H1 (cell line): Measurements from ENCODE around the gene TNS3. TPM values are rescaled to one million over a fixed set of nuclear protein-coding genes. Genes with fewer than 3 reads are reported as not detected.

Experiments
- BCL11A ChIP-seq, 2 experiments: IDR thresholded peaks; one replicate each; pipeline ENCODE4 v1.6.1; 2011; ENCODE audit warnings: low read depth in 2 of 2, low read length in 2 of 2, mild to moderate bottlenecking in 2 of 2
- FOSL1 ChIP-seq: IDR thresholded peaks from 2 replicates; pipeline ENCODE4 v1.6.1; 2011; ENCODE audit warnings: mild to moderate bottlenecking, low read depth, low read length, moderate library complexity; ENCODE audit not compliant: insufficient read depth
- GABPA ChIP-seq: IDR thresholded peaks from 2 replicates; pipeline ENCODE4 v1.6.1; 2011; ENCODE audit warnings: mild to moderate bottlenecking, low read length, moderate library complexity, borderline replicate concordance; ENCODE audit not compliant: insufficient read depth
- HDAC2 ChIP-seq, 2 experiments: fragments of 300-600 bp in 1 of 2; sonication (generic) in 1 of 2; IDR thresholded peaks; 2 replicates each; pipeline ENCODE4 v1.6.1; 2011 to 2012; ENCODE audit warnings: low read depth in 2 of 2, low read length in 2 of 2, mild to moderate bottlenecking in 2 of 2, moderate library complexity in 2 of 2, borderline replicate concordance in 1 of 2, inconsistent platforms in 1 of 2
- JUN ChIP-seq: IDR thresholded peaks from 2 replicates; pipeline ENCODE4 v1.6.1; 2011; ENCODE audit warnings: low read depth, mild to moderate bottlenecking, improper control_type of control experiment, low read length
- KDM1A ChIP-seq: fragments of 200-600, 300-600 bp; sonication (generic); IDR thresholded peaks from 2 replicates; pipeline ENCODE4 v1.7.1; 2016; ENCODE audit warnings: mild to moderate bottlenecking, low read length, borderline replicate concordance
- MAFK ChIP-seq: IDR thresholded peaks from 2 replicates; pipeline ENCODE4 v1.6.1; 2012; ENCODE audit warnings: low read depth, mild to moderate bottlenecking, improper control_type of control experiment, low read length
- NRF1 ChIP-seq: IDR thresholded peaks from 2 replicates; pipeline ENCODE4 v1.6.1; 2011; ENCODE audit warnings: mild to moderate bottlenecking, low read depth, low read length, improper control_type of control experiment
- POLR2A ChIP-seq, 2 experiments: IDR thresholded peaks; 1 replicate in 1 of 2; 2 replicates in 1 of 2; pipeline ENCODE4 v1.6.1; 2011; ENCODE audit warnings: low read depth in 2 of 2, low read length in 2 of 2, mild to moderate bottlenecking in 2 of 2; ENCODE audit errors: control extremely low read depth in 1 of 2
- RBBP5 ChIP-seq: IDR thresholded peaks from 2 replicates; pipeline ENCODE4 v1.7.1; 2012; ENCODE audit warnings: low read depth, mild to moderate bottlenecking, inconsistent platforms, low read length, moderate library complexity, borderline replicate concordance
- SIRT6 ChIP-seq: IDR thresholded peaks from one replicate; pipeline ENCODE4 v1.7.1; 2012; ENCODE audit warnings: low read length, inconsistent platforms
- TCF12 ChIP-seq: IDR thresholded peaks from 2 replicates; pipeline ENCODE4 v1.6.1; 2011; ENCODE audit warnings: low read depth, mild to moderate bottlenecking, low read length
- polyA plus RNA-seq, 7 experiments: library from polyadenylated mRNA; depleted of rRNA in 3 of 7; stranded (reverse) in 5 of 7; unstranded in 2 of 7; fragments of >200 nt in 5 of 7; fragments of 200-250 nt in 2 of 7; gene quantifications; 1 replicate in 5 of 7; 2 replicates in 1 of 7; 4 replicates in 1 of 7; pipeline versions ENCODE4 v1.2.1 to v1.2.3, GENCODE V29; 2011 to 2013; ENCODE audit warnings: missing spikeins in 2 of 7, mixed read lengths in 2 of 7
- total RNA-seq: library from RNA; stranded (reverse); fragmentation: NEBNext Ultra II Directional; extraction: Animal tissue kit (Norgen Biotek cat#: 25700); gene quantifications from 2 replicates; pipeline ENCODE4 v1.2.1, GENCODE V29; 2021
- TF ChIP-seq, protein P1 (sequence below): fragments of 300-600 bp; sonication (generic); IDR thresholded peaks from 2 replicates; pipeline ENCODE4 v1.7.1; 2012; ENCODE audit warnings: low read length, moderate library complexity, mild to moderate bottlenecking, inconsistent platforms; ENCODE audit not compliant: insufficient replicate concordance

TNS3 gene
- total and polyA plus RNA-seq, 2 of the 8 experiments (the other 6 are each of a cell fraction or from before 2014, with no cell fraction given): 11.9 to 24.2 TPM

DNA sequence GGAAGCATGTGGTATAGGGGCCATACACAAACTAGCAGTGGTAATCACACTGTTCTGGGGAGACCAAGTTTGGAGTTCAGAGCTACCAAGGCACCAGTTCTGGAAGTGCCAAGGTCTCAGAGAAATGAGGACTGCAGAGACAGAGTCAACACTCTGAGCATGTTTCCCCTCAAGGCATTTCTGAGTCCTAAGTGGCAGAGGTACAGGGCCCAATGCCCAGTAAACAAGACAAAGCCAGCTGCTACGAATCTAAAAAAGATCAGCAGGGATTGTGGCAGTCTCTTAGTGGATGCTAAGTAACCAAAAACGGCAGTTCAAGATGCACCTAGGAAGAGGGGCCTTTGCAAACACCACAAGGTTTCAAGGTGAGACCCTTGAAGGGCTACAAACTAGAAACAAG lies 271.9 kb downstream of the TNS3 start (continued):
- TF ChIP-seq, protein P1, sequence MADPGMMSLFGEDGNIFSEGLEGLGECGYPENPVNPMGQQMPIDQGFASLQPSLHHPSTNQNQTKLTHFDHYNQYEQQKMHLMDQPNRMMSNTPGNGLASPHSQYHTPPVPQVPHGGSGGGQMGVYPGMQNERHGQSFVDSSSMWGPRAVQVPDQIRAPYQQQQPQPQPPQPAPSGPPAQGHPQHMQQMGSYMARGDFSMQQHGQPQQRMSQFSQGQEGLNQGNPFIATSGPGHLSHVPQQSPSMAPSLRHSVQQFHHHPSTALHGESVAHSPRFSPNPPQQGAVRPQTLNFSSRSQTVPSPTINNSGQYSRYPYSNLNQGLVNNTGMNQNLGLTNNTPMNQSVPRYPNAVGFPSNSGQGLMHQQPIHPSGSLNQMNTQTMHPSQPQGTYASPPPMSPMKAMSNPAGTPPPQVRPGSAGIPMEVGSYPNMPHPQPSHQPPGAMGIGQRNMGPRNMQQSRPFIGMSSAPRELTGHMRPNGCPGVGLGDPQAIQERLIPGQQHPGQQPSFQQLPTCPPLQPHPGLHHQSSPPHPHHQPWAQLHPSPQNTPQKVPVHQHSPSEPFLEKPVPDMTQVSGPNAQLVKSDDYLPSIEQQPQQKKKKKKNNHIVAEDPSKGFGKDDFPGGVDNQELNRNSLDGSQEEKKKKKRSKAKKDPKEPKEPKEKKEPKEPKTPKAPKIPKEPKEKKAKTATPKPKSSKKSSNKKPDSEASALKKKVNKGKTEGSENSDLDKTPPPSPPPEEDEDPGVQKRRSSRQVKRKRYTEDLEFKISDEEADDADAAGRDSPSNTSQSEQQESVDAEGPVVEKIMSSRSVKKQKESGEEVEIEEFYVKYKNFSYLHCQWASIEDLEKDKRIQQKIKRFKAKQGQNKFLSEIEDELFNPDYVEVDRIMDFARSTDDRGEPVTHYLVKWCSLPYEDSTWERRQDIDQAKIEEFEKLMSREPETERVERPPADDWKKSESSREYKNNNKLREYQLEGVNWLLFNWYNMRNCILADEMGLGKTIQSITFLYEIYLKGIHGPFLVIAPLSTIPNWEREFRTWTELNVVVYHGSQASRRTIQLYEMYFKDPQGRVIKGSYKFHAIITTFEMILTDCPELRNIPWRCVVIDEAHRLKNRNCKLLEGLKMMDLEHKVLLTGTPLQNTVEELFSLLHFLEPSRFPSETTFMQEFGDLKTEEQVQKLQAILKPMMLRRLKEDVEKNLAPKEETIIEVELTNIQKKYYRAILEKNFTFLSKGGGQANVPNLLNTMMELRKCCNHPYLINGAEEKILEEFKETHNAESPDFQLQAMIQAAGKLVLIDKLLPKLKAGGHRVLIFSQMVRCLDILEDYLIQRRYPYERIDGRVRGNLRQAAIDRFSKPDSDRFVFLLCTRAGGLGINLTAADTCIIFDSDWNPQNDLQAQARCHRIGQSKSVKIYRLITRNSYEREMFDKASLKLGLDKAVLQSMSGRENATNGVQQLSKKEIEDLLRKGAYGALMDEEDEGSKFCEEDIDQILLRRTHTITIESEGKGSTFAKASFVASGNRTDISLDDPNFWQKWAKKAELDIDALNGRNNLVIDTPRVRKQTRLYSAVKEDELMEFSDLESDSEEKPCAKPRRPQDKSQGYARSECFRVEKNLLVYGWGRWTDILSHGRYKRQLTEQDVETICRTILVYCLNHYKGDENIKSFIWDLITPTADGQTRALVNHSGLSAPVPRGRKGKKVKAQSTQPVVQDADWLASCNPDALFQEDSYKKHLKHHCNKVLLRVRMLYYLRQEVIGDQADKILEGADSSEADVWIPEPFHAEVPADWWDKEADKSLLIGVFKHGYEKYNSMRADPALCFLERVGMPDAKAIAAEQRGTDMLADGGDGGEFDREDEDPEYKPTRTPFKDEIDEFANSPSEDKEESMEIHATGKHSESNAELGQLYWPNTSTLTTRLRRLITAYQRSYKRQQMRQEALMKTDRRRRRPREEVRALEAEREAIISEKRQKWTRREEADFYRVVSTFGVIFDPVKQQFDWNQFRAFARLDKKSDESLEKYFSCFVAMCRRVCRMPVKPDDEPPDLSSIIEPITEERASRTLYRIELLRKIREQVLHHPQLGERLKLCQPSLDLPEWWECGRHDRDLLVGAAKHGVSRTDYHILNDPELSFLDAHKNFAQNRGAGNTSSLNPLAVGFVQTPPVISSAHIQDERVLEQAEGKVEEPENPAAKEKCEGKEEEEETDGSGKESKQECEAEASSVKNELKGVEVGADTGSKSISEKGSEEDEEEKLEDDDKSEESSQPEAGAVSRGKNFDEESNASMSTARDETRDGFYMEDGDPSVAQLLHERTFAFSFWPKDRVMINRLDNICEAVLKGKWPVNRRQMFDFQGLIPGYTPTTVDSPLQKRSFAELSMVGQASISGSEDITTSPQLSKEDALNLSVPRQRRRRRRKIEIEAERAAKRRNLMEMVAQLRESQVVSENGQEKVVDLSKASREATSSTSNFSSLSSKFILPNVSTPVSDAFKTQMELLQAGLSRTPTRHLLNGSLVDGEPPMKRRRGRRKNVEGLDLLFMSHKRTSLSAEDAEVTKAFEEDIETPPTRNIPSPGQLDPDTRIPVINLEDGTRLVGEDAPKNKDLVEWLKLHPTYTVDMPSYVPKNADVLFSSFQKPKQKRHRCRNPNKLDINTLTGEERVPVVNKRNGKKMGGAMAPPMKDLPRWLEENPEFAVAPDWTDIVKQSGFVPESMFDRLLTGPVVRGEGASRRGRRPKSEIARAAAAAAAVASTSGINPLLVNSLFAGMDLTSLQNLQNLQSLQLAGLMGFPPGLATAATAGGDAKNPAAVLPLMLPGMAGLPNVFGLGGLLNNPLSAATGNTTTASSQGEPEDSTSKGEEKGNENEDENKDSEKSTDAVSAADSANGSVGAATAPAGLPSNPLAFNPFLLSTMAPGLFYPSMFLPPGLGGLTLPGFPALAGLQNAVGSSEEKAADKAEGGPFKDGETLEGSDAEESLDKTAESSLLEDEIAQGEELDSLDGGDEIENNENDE: no peak
- TF ChIP-seq SIRT6: no peak
- TF ChIP-seq JUN: no peak
- no peak for TF ChIP-seq NRF1
- TF ChIP-seq TCF12: no peak
- TF ChIP-seq MAFK: no peak
- TF ChIP-seq POLR2A (IDR thresholded peaks at IDR 0.05; ENCODE audit: control extremely low read depth in 1 of 2, low read depth in 2 of 2, low read length in 2 of 2): no peak
- TF ChIP-seq BCL11A (IDR thresholded peaks at IDR 0.05; ENCODE audit: low read depth in 2 of 2, low read length in 2 of 2): no peak
- no peak for TF ChIP-seq RBBP5
- TF ChIP-seq HDAC2 (IDR thresholded peaks at IDR 0.05; ENCODE audit: borderline replicate concordance in 1 of 2, low read depth in 2 of 2, low read length in 2 of 2): no peak
- TF ChIP-seq FOSL1: no peak
- TF ChIP-seq KDM1A: no peak
- TF ChIP-seq GABPA: no peak
